IPS-18c (cell line): ENCODE data around the gene H2AZ2.
"Not testable (repeated sequence)": the region's sequence is repeated elsewhere in the genome, so short reads cannot be mapped to it uniquely, and the experiment has no call there.

Experiments
- H3K4me3 ChIP-seq: 2 replicates; pipeline ENCODE4 v1.7.0; 2013; ENCODE audit warnings: low read depth, mild to moderate bottlenecking, low read length, moderate library complexity; ENCODE audit not compliant: insufficient read depth
- H3K9me3 ChIP-seq: one replicate; pipeline ENCODE4 v1.6.1; 2013; ENCODE audit warnings: mild to moderate bottlenecking, low read length, moderate library complexity; ENCODE audit not compliant: control insufficient read depth, insufficient read depth

H2AZ2 gene

DNA sequence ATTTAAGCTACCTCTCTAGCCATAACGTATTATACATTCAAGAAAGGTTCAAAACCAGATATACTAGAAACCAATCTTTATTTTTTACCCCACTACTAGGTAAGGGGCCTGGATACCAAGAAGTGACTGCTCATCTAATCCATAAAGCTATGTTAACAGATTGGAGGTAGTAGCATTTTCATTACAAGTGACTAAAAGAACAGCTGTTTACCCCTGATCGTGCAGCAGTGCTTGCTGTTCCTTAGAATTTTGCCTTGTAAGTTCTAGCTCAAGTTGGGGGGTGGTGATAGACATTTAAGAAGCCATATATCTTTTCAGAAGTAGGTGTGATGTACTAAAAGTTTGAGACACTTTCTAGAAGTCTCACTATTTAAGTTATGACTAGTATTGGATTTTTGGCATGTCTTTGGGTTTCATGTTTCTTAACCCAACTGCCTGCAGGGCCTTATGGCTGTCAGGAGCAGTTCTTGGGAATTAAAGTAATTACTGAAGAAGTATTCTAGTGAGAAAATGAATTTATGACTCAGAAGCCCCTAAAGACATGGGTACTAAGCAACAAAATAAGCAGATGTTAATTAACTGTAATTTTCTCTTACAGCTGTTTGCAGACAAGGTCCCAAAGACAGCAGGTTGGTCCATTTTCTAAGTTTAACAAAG is 49.1 kb downstream of the H2AZ2 start:
- Histone ChIP-seq H3K4me3 (peak overlapping the region; percentile 85), H3K9me3 (no peaks in the 10 kb centered on the region)

DNA sequence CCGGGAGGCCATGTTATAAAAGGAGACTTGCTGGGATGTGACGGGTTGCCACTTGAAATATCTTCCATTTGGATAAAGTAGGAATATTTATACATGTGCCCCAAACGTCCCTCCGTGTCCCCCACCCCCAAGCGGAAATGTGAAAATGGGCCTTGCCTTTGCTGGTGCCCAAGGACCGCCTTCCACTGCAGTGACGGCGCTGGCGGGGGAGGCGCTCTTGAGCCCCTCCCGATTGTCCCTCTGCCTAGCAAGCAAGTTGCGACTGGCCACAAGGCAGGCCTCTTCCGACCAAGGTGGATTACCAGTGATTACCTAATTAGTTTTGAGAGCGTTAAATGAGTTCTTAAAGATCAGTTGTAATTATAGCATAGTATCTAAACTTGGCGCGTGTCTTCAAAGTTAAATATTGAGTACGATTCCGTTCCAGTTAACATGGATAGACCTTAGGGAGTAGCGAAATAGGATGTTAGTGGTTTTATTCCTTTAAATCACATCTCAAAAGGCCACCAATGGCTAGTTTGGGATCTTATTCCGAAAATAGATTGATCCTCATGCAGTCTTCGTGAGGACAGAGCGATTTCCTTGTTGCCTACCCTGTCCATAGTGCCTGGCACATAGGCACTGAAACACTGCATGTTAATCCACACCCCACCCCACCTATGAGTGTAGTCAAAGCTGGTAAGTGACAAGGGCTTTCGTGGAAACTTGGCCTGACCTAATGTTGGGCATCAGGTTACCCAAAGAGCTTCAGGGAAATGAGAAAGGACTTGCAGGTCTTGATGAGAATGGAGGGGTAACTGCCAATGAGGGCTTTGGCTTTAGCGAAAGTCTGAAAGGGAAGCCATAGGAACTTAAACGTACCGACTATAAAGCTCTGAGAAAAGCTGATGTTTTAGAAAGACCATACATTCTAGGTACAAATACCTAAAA is 50.3 kb downstream of the H2AZ2 start:
- peaks cover 2% of the 10 kb centered on the region for H3K9me3 ChIP-seq

DNA sequence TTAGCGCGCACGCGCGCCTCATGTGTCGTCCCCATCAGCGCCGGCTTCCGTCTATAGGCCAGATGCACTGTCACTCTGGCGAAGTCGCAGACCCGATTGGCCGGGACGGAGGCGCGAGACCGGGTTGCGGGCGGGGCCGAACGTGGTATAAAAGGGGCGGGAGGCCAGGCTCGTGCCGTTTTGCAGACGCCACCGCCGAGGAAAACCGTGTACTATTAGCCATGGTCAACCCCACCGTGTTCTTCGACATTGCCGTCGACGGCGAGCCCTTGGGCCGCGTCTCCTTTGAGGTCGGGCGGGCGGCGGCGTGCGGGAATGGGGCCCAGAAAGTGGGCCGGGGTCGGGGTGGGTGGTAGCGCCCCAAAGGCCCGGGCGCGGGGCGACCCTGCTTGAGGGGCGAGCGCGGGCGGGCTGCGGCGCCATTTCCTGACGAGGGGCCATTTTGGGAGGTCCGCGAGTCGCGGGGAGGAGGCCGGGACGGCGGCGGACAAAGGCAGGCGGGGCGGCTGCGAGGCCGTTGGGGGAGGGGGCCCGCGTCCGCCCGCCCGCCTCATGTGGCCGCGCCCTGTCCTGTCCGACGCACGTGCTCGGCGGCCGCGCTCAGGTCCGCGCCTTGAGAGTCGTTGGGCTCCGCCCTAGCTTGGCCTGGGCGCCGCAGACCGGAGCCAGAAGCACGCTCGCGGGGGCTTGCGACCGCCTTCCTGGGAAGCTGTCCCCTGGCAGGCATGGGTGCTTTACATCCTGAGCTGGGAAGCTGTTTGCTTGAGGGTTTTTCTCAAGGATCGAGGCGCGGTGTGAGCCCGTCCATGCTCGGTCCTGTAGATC is 51.2 kb downstream of the H2AZ2 start, which contains the start of gene PPIA:
PPIA (plus strand) TSS at position 178 of the 825 bp plus-strand sequence; CDS start at position 222, 44 bp downstream.
- Histone ChIP-seq H3K4me3 (peak within 1 kb of the TSS; percentile 85), H3K9me3 (peaks cover 2% of the 10 kb centered on the region)

More for the DNA sequence above, 50.3 kb downstream of the H2AZ2 start:
- peak overlapping the region; percentile 85 for H3K4me3 ChIP-seq

DNA sequence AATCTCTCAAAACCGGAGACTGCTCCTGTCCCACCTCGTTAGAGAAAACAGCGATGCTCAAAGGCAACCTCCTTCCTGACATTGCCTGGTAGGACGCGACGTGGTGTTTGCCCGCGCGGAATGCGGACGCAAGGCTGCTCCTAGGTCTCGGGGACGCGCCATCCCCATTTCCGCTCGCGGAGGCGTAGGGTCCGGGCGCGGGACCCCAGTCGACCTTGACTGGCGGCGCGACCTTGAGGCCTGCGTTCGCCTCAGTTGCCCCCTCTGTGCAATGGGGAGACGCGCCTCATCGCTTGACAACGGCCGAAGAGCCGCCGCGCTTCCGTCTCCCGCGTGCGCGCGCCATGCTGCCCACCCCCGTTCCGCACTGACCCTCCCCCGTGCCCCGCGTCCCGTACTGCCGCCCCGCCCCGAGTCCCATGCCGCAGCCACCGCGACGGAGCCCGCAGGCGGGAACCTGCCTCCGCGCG is 51.8 kb downstream of the H2AZ2 start:
- Histone ChIP-seq H3K4me3 (peak overlapping the region; percentile 74), H3K9me3 (peaks cover 2% of the 10 kb centered on the region)

DNA sequence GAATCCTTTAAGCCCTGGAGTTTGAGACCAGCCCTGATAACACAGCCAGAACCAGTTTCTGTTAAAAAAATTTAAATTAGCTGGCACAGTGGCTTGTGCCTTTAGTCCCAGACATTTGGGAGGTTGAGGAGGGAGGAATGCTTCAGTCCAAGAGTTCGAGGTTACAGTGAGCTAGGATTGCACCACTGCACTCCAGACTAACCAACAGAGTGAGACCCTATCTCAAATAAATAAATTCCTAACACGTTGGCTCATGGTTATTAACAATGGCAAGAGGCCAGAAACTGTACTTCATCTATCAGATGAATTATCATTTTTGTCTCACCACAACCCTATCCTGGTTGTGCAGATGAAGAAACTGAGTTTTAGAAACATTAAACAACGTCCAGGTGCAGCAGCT is 53.6 kb downstream of the H2AZ2 start:
- no peak overlapping the region for H3K4me3 ChIP-seq
- peaks cover 2% of the 10 kb centered on the region for H3K9me3 ChIP-seq

DNA sequence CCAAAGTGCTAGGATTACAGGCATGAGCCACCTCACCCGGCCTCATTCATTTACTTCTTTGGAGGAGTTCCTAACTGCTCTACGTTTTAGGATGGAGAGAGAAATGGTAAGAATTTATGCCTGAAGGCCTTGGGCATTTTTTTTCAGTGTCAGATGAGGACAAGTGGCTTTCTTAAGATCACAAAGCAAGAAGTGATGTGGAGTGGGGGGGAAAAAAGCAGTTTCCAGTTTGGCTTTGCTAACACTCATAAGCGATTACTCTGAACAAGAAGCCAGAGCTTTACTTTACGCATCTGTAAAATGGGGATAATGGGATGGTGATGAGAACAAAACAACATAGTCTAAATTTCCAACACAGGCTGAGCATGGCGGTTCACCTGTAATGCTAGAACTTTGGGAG is 54.0 kb downstream of the H2AZ2 start:
- H3K4me3 ChIP-seq = no peak overlapping the region
- peaks cover 2% of the 10 kb centered on the region for H3K9me3 ChIP-seq

DNA sequence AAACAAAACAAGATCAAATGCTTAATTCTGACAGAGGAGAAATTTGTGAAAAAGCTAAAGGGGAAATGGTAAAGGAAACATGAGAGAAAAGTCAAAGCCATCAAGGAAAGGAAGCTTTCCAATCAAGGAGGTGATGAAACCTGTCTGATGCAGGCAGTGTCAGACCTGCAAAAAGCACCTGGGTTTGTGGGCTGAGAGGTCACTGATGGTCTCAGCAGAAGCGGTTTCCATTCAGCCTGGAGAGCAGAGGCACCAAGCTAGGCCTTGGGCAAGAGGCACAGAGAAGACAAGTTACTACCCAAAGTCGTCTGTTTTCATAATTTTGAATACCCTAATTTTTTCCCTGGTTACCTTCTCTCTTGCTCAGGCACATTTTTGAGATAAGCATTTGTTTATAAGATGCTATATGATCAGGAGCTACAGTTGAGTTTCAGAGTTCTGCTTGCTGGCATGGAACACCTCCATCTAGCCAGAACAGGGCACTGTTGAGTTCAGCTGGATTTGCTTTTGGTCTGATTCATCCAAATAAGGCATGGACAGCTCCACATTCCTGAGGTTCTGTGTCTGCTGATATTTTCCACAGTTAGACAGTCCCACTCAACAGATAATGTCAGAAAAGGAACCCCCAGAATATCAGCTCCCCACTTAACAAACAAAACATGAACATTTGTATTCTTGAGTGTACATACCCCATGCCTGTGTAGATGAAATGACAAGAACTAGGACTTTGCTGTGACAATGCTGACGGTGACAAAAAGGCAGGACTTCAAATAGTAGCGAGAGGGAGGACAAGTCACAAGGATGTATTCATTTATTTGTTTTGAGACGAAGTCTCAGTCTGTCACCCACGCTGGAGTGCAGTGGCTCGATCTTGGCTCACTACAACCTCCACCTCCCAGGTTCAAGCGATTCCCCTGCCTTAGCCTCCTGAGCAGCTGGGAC is 56.3 kb downstream of the H2AZ2 start:
- H3K4me3 ChIP-seq = no peak overlapping the region
- H3K9me3 ChIP-seq = peaks cover 2% of the 10 kb centered on the region

DNA sequence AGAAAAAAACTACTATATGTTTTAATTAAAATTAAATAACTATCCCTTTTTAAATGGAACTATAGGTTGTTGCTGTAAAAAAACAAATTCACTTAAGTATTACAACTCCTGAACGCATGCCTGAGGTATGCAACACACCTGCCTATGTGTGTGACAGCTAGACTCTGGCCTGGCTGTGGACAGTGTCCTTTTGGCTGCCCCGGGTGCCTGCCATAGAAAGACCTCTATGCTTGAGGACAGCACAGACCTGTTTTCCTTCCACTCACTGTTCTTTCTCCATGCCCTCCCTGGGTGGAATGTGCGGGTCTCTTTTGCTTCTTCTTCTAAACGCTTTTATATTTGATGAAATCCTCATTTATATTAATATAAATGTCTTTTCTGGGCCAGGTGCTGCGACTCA is 57.9 kb downstream of the H2AZ2 start:
- no peak overlapping the region for H3K4me3 ChIP-seq
- H3K9me3 ChIP-seq = peaks cover 2% of the 10 kb centered on the region

DNA sequence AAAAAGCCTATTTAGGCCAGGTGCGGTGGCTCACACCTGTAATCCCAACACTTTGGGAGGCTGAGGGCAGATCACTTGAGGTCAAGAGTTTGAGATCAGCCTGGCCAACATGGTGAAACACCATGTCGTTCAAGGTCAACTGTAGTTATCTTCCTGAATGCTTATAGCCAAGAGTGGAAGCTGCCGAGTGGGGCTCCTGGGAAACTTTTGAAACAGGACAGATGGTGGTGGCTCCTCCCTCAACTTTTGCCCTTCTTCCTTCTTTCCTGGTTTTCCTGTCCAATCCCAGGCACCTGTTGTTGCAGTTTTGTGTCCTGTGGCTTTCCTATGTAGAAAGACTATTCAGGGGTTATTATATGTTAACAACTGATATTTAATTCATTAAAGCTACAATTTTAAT is 60.1 kb downstream of the H2AZ2 start:
- H3K9me3 ChIP-seq = no peaks in the 10 kb centered on the region
- H3K4me3 ChIP-seq = no peak overlapping the region

DNA sequence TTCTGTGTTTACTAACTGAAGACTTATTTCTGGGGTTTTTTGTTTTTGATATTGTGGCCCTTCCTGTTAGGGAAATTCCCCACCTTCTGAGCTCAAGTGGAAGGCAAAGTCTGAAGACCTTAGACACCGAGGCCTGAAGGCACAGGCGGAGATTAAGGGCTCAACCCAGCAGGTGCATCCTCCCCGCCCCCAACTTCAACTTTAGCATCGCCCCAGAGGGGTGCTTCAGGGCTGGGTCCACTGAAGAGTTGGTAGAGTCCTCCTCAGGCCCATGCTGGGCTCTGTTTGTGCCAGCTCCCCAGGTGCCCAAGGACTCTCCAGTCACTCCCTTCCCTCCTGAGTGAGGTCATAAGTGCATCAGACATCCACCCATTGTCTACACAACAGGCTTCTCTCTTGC is 60.8 kb downstream of the H2AZ2 start:
- no peak overlapping the region for H3K4me3 ChIP-seq
- H3K9me3 ChIP-seq = no peaks in the 10 kb centered on the region

DNA sequence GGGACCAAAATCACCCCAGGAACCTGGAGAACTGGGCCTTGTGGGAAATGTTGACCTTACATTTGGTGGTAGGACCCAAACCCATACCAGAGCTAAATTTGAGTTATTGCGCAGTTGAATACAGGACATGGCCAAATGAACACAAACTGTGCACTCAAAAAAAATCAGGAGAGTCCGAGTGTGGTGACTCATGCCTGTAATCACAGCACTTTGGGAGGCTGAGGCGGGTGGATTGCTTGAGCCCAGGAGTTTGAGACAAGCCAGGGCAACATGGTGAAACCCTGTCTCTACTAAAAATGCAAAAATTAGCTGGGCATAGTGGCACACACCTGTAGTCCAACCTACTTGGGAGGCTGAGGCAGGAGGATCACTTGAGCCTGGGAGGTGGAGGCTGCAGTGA is 62.7 kb downstream of the H2AZ2 start:
- H3K4me3 ChIP-seq, H3K9me3 ChIP-seq: not testable (repeated sequence)

DNA sequence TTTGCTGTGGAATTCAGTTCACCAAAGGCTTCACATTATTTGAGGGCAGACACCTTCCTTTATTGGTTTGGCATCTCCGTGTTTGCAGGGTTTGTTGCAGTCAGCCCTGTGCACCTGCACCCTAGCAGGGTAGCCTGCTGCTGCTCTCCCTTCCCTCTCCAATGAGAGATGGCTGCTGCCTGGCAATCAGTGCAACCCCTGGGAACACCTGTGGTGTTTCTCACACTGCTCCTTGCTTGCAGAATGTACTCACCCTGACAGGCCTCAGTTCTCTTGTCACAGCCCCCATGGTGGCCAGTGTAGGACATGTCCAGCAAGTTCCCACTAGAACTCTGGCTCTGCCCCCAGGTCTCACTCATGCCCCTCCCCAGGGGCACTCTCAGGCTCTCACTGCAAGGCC is 63.5 kb downstream of the H2AZ2 start:
- no peaks in the 10 kb centered on the region for H3K9me3 ChIP-seq

DNA sequence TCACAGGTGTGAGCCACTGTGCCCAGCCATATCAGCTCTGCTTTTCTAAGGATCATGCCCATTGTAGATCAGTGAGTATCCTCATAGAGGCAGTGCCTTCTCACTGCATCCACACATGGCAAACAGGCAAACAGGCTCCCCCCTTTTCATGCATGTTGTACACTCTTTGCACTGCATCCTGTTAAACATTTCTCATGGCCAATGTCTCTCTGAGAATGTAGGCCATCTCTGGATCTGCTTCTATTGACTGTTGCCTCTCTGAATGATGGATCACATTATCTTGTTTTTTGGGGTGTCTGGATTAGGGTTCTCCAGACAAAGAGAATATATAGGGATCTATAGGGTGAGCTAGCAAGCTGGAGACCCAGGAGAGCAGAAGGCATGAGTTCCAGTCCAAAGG is 64.5 kb downstream of the H2AZ2 start:
- Histone ChIP-seq H3K4me3 (no peak overlapping the region), H3K9me3 (no peaks in the 10 kb centered on the region)

More for the DNA sequence above, 63.5 kb downstream of the H2AZ2 start:
- no peak overlapping the region for H3K4me3 ChIP-seq

DNA sequence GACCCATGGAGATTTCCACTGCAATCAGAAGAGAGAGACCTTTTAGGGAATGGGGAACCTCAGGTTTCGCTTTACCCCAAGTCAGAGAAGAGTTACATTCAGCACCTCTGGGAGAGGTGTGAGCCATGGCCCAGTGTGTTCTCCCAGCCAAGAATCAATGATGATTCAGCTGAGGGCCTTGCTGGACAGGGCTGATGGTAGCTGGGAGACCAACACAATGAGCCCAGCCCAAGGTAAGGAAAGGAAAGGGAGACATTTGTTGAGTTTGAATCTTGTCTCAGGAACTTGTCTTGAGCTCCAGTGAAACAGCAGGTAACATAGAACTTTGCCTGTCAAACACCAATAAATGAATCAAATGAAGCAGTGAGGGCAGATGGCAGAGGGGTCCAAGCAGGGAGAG is 65.4 kb downstream of the H2AZ2 start:
- Histone ChIP-seq H3K9me3 (no peaks in the 10 kb centered on the region), H3K4me3 (no peak overlapping the region)
